Brain microvascular endothelial cell (primary cell): Measurements from ENCODE around the gene CLEC4G.

Experiments
- DNase-seq: peaks from one replicate; pipeline ENCODE4 v3.0.0-alpha.2; 2020
- H3K27ac ChIP-seq: fragments of 250-450 bp; sonication (Bioruptor Pico); 2 replicates; pipeline ENCODE4 v1.5.1; 2020; ENCODE audit warnings: mild to moderate bottlenecking, moderate library complexity
- H3K27me3 ChIP-seq: fragments of 250-450 bp; sonication (Bioruptor Pico); replicated peaks from 2 replicates; pipeline ENCODE4 v1.5.1; 2020; ENCODE audit warnings: mild to moderate bottlenecking
- H3K36me3 ChIP-seq: fragments of 250-450 bp; sonication (Bioruptor Pico); replicated peaks from 2 replicates; pipeline ENCODE4 v1.5.1; 2020; ENCODE audit warnings: mild to moderate bottlenecking
- H3K4me3 ChIP-seq: 2 replicates; pipeline ENCODE4 v1.5.1; 2011; ENCODE audit warnings: low read depth, mild to moderate bottlenecking, control low read depth, low read length, moderate library complexity
- CTCF ChIP-seq: IDR thresholded peaks from 2 replicates; pipeline ENCODE4 v1.5.1; 2011; ENCODE audit warnings: low read depth, mild to moderate bottlenecking, moderate library complexity, low read length, control low read depth, inconsistent platforms; ENCODE audit errors: missing control alignments
- in situ Hi-C: cut with HindIII; loops from 2 replicates; pipeline ENCODE4 v1.10.0; 2017; ENCODE audit warnings: low sequenced_read_pairs, low pct_ligation_motif_present

CLEC4G gene

GRCh38 chr19:7739211-7739755, 7.4 kb upstream of the CLEC4G start:
- DNase-seq = no peak
- no peak overlapping the region for H3K4me3 ChIP-seq
- in situ Hi-C loops = no loop called here

GRCh38 chr19:7738023-7738422, 6.1 kb upstream of the CLEC4G start:
- H3K36me3 ChIP-seq = no peaks in the 10 kb centered on the region
- no peaks in the 10 kb centered on the region for H3K27me3 ChIP-seq
- no peak for TF ChIP-seq CTCF
- in situ Hi-C loops = no loop called here
- no peak overlapping the region for H3K4me3 ChIP-seq
- DNase-seq = no peak
- H3K27ac ChIP-seq = no peak overlapping the region

More at GRCh38 chr19:7739211-7739755, 7.4 kb upstream of the CLEC4G start:
- Histone ChIP-seq H3K27me3 (no peaks in the 10 kb centered on the region), H3K27ac (no peak overlapping the region), H3K36me3 (no peaks in the 10 kb centered on the region)
- no peak for TF ChIP-seq CTCF

GRCh38 chr19:7737215-7737614, 5.3 kb upstream of the CLEC4G start:
- in situ Hi-C loops = no loop called here
- Histone ChIP-seq H3K27me3 (peaks cover 2% of the 10 kb centered on the region), H3K36me3 (no peaks in the 10 kb centered on the region), H3K4me3 (no peak overlapping the region), H3K27ac (no peak overlapping the region)
- DNase-seq = no peak
- TF ChIP-seq CTCF = no peak

- no peak overlapping the region for H3K27ac ChIP-seq
- peaks cover 7% of the 10 kb centered on the region for H3K27me3 ChIP-seq
- DNase-seq = no peak
- no peaks in the 10 kb centered on the region for H3K36me3 ChIP-seq
- H3K4me3 ChIP-seq = no peak overlapping the region
- no peak for TF ChIP-seq CTCF
- in situ Hi-C loops = no loop called here
Observed at GRCh38 chr19:7736148-7736547, 4.2 kb upstream of the CLEC4G start.

- Histone ChIP-seq H3K27ac (no peak overlapping the region), H3K27me3 (peaks cover 21% of the 10 kb centered on the region), H3K36me3 (no peaks in the 10 kb centered on the region), H3K4me3 (no peak overlapping the region)
- in situ Hi-C loops = no loop called here
- TF ChIP-seq CTCF = no peak
- DNase-seq = no peak
Observed at GRCh38 chr19:7734220-7735203, 2.6 kb upstream of the CLEC4G start.
